ENCODE results near the gene SLC35B4. TPM values are rescaled to one million over a fixed set of nuclear protein-coding genes. Genes with fewer than 3 reads are reported as not detected.

Gene SLC35B4
- total RNA-seq, 3 donors from 2014 or later (not counting 1 experiment from before 2014, with no cell fraction given) = 5.2 to 11.5 (median 11.2) TPM

- H3K27me3 Mint-ChIP-seq (ENCODE audit: low read depth in 2 of 2) = peaks cover 5 to 9% of the 10 kb centered on the region in 2 donors
Measured at GRCh38 chr7:134357486-134357885, 40.8 kb upstream of the SLC35B4 start.

GRCh38 chr7:134356421-134356936 is 39.7 kb upstream of the SLC35B4 start:
- no peaks in the 10 kb centered on the region for H3K9me3 ChIP-seq (ENCODE audit: control insufficient read depth, insufficient read depth, low read length)
- WGBS (ENCODE audit: insufficient coverage) = 89% methylated on average over 9 of the region's 9 CpGs
- Mint-ChIP-seq H3K27me3 (ENCODE audit: low read depth in 2 of 2) (peaks cover 2 to 6% of the 10 kb centered on the region in 2 donors), H3K27ac (no peak overlapping the region), H3K4me1 (peaks cover 0 to 7% of the 10 kb centered on the region in 2 donors), H3K9me3 (no peaks in the 10 kb centered on the region), H3K36me3 (no peaks in the 10 kb centered on the region), H3K4me3 (no peak overlapping the region)
- no peak for ATAC-seq
- H3K27me3 ChIP-seq (ENCODE audit: control insufficient read depth, insufficient read depth, low read length) = no peaks in the 10 kb centered on the region
- no peaks in the 10 kb centered on the region for H3K36me3 ChIP-seq (ENCODE audit: control insufficient read depth, insufficient read depth, low read length)
- no peak overlapping the region for H3K4me3 ChIP-seq (ENCODE audit: low read length)
- H3K27ac ChIP-seq (ENCODE audit: low read length) = no peak overlapping the region
- DNase-seq = no peak
- no peak for TF ChIP-seq CTCF (IDR thresholded peaks at IDR 0.05)
- intact Hi-C loops (cut with micrococcal nuclease) = no loop called here
- no peaks in the 10 kb centered on the region for H3K4me1 ChIP-seq (ENCODE audit: control insufficient read depth, insufficient read depth, low read length)

More at GRCh38 chr7:134357486-134357885, 40.8 kb upstream of the SLC35B4 start:
- no peaks in the 10 kb centered on the region for H3K4me1 ChIP-seq (ENCODE audit: control insufficient read depth, insufficient read depth, low read length)
- TF ChIP-seq CTCF (IDR thresholded peaks at IDR 0.05) = no peak
- H3K4me3 ChIP-seq (ENCODE audit: low read length) = no peak overlapping the region
- intact Hi-C loops (cut with micrococcal nuclease) = no loop called here
- no peak for ATAC-seq
- no peaks in the 10 kb centered on the region for H3K36me3 Mint-ChIP-seq
- no peak overlapping the region for H3K4me3 Mint-ChIP-seq
- H3K27ac Mint-ChIP-seq = no peak overlapping the region
- DNase-seq = no peak
- no peak overlapping the region for H3K27ac ChIP-seq (ENCODE audit: low read length)
- H3K4me1 Mint-ChIP-seq = peaks cover 0 to 7% of the 10 kb centered on the region in 2 donors
- H3K9me3 ChIP-seq (ENCODE audit: control insufficient read depth, insufficient read depth, low read length) = no peaks in the 10 kb centered on the region
- no peaks in the 10 kb centered on the region for H3K36me3 ChIP-seq (ENCODE audit: control insufficient read depth, insufficient read depth, low read length)
- 100% methylated on average over 3 of the region's 4 CpGs for WGBS (ENCODE audit: insufficient coverage)
- H3K9me3 Mint-ChIP-seq = no peaks in the 10 kb centered on the region
- H3K27me3 ChIP-seq (ENCODE audit: control insufficient read depth, insufficient read depth, low read length) = no peaks in the 10 kb centered on the region

GRCh38 chr7:134355927-134356326 is 39.2 kb upstream of the SLC35B4 start:
- no peak for TF ChIP-seq CTCF (IDR thresholded peaks at IDR 0.05)
- no peaks in the 10 kb centered on the region for H3K36me3 Mint-ChIP-seq
- no peak overlapping the region for H3K4me3 Mint-ChIP-seq
- H3K27me3 Mint-ChIP-seq (ENCODE audit: low read depth in 2 of 2) = peaks cover 2 to 3% of the 10 kb centered on the region in 2 donors
- H3K9me3 Mint-ChIP-seq = no peaks in the 10 kb centered on the region
- H3K9me3 ChIP-seq (ENCODE audit: control insufficient read depth, insufficient read depth, low read length) = no peaks in the 10 kb centered on the region
- WGBS (ENCODE audit: insufficient coverage) = 6% methylated on average over 4 of the region's 4 CpGs
- H3K4me1 ChIP-seq (ENCODE audit: control insufficient read depth, insufficient read depth, low read length) = no peaks in the 10 kb centered on the region
- no peaks in the 10 kb centered on the region for H3K27me3 ChIP-seq (ENCODE audit: control insufficient read depth, insufficient read depth, low read length)
- no peak for ATAC-seq
- no peak for DNase-seq
- H3K4me3 ChIP-seq (ENCODE audit: low read length) = no peak overlapping the region
- H3K27ac ChIP-seq (ENCODE audit: low read length) = no peak overlapping the region
- peaks cover 0 to 7% of the 10 kb centered on the region in 2 donors for H3K4me1 Mint-ChIP-seq
- H3K36me3 ChIP-seq (ENCODE audit: control insufficient read depth, insufficient read depth, low read length) = no peaks in the 10 kb centered on the region
- intact Hi-C loops (cut with micrococcal nuclease) = no loop called here
- H3K27ac Mint-ChIP-seq = no peak overlapping the region

GRCh38 chr7:134355004-134355525 is 38.3 kb upstream of the SLC35B4 start:
- intact Hi-C loops (cut with micrococcal nuclease) = no loop called here
- Mint-ChIP-seq H3K27ac (no peak overlapping the region), H3K9me3 (no peaks in the 10 kb centered on the region), H3K27me3 (ENCODE audit: low read depth in 2 of 2) (peaks cover 0 to 2% of the 10 kb centered on the region in 2 donors), H3K4me1 (peaks cover 0 to 7% of the 10 kb centered on the region in 2 donors), H3K36me3 (no peaks in the 10 kb centered on the region), H3K4me3 (no peak overlapping the region)
- Histone ChIP-seq H3K9me3 (ENCODE audit: control insufficient read depth, insufficient read depth, low read length) (no peaks in the 10 kb centered on the region), H3K27ac (ENCODE audit: low read length) (no peak overlapping the region), H3K4me3 (ENCODE audit: low read length) (no peak overlapping the region), H3K4me1 (ENCODE audit: control insufficient read depth, insufficient read depth, low read length) (no peaks in the 10 kb centered on the region), H3K27me3 (ENCODE audit: control insufficient read depth, insufficient read depth, low read length) (no peaks in the 10 kb centered on the region), H3K36me3 (ENCODE audit: control insufficient read depth, insufficient read depth, low read length) (no peaks in the 10 kb centered on the region)
- DNase-seq = no peak
- WGBS (ENCODE audit: insufficient coverage) = 73% methylated on average over 7 of the region's 7 CpGs
- TF ChIP-seq CTCF (IDR thresholded peaks at IDR 0.05) = no peak
- ATAC-seq = no peak
